Endothelial cell of umbilical vein (primary cell): ENCODE results near the gene CASK. TPM values are rescaled to one million over a fixed set of nuclear protein-coding genes. Genes with fewer than 3 reads are reported as not detected.
A peak's percentile ranks its signal among the peaks of the same experiment; 100 is the strongest.

Source experiments
- BruUV-seq: library from RNA; stranded (reverse); fragments of 400-500 nt; replicated peaks from 2 replicates; lab custom pipeline; 2021; lab: Mats Ljungman, UMichigan
- CTCF ChIA-PET: fragments of 300-600, 350-600 bp; sonication (Branson Sonifier 250); formaldehyde crosslinking; loops from one replicate; lab custom pipeline; 2021; ENCODE audit warnings: antibody characterized with exemption, inconsistent platforms; lab: Charles Lee
- POLR2A ChIA-PET: fragments of 300-600, 350-600 bp; sonication (Branson Sonifier 250); formaldehyde crosslinking; loops from one replicate; lab custom pipeline; 2021; ENCODE audit warnings: antibody characterized with exemption, inconsistent platforms; lab: Charles Lee
- DNase-seq: peaks from one replicate; pipeline ENCODE4 v3.0.0-alpha.2; 2011; ENCODE audit warnings: low read depth, low spot score
- FAIRE-seq: peaks from 2 replicates; lab custom pipeline; 2011; peaks lifted over from hg19 to GRCh38; lab: Jason Lieb, UNC
- H2AFZ ChIP-seq: 2 replicates; pipeline ENCODE4 v1.6.0; 2012; ENCODE audit warnings: low read depth, low read length, control low read depth, inconsistent platforms
- H3K27ac ChIP-seq: 2 replicates; pipeline ENCODE4 v1.5.1; 2011; ENCODE audit warnings: low read depth, mild to moderate bottlenecking, control low read depth, low read length, moderate library complexity; ENCODE audit not compliant: insufficient read depth
- H3K27me3 ChIP-seq, 2 experiments: 2 replicates each; pipeline versions ENCODE4 v1.6.0 to v1.6.1; 2011; ENCODE audit warnings: low read length in 2 of 2, mixed read lengths in 1 of 2; ENCODE audit not compliant: control insufficient read depth in 2 of 2, insufficient read depth in 2 of 2
- H3K36me3 ChIP-seq, 2 experiments: 2 replicates in 1 of 2; 3 replicates in 1 of 2; pipeline ENCODE4 v1.5.1; 2011; ENCODE audit warnings: low read length in 2 of 2, mild to moderate bottlenecking in 1 of 2, moderate library complexity in 1 of 2; ENCODE audit not compliant: control insufficient read depth in 2 of 2, insufficient read depth in 2 of 2; ENCODE audit errors: extremely low read depth in 1 of 2
- H3K4me1 ChIP-seq: 3 replicates; pipeline ENCODE4 v1.5.1; 2011; ENCODE audit warnings: mild to moderate bottlenecking, low read length; ENCODE audit not compliant: control insufficient read depth, insufficient read depth; ENCODE audit errors: extremely low read depth
- H3K4me2 ChIP-seq: 2 replicates; pipeline ENCODE4 v1.6.1; 2011; ENCODE audit warnings: low read length, control low read depth, mixed read lengths; ENCODE audit not compliant: insufficient read depth
- H3K4me3 ChIP-seq, 3 experiments: fragments of 200-600 bp in 1 of 3; sonication (generic), shearing (Covaris generic) in 1 of 3; replicated peaks in 1 of 3; 2 replicates each; pipeline ENCODE4 v1.5.1; 2011 to 2016; ENCODE audit warnings: control low read depth in 3 of 3, low read length in 3 of 3, mild to moderate bottlenecking in 2 of 3, inconsistent platforms in 1 of 3, low read depth in 1 of 3, moderate library complexity in 1 of 3; ENCODE audit not compliant: insufficient read depth in 1 of 3
- H3K79me2 ChIP-seq: 2 replicates; pipeline ENCODE4 v1.6.0; 2012; ENCODE audit warnings: low read length, inconsistent platforms; ENCODE audit not compliant: control insufficient read depth, insufficient read depth
- H3K9ac ChIP-seq: replicated peaks from 2 replicates; pipeline ENCODE3; 2011; ENCODE audit warnings: low read length, control low read depth; ENCODE audit not compliant: insufficient read depth; ENCODE audit errors: extremely low read depth
- H3K9me1 ChIP-seq: replicated peaks from 3 replicates; pipeline ENCODE4 v1.6.0; 2011; ENCODE audit warnings: mild to moderate bottlenecking, low read length; ENCODE audit not compliant: control insufficient read depth, insufficient read depth; ENCODE audit errors: extremely low read depth
- H3K9me3 ChIP-seq: replicated peaks from 2 replicates; pipeline ENCODE4 v1.5.1; 2012; ENCODE audit warnings: low read length, inconsistent platforms; ENCODE audit not compliant: control insufficient read depth, insufficient read depth
- H4K20me1 ChIP-seq: replicated peaks from 2 replicates; pipeline ENCODE3; 2011; ENCODE audit warnings: mild to moderate bottlenecking, low read length; ENCODE audit not compliant: control insufficient read depth, insufficient read depth; ENCODE audit errors: extremely low read depth
- CTCF ChIP-seq, 2 donors: IDR thresholded peaks; 1 replicate in 1 of 2; 2 replicates in 1 of 2; pipeline ENCODE4 v1.5.1; 2011; ENCODE audit warnings: low read length in 2 of 2, mild to moderate bottlenecking in 2 of 2, moderate library complexity in 2 of 2, control low read depth in 1 of 2, inconsistent platforms in 1 of 2, low read depth in 1 of 2; ENCODE audit not compliant: insufficient read depth in 1 of 2; ENCODE audit errors: extremely low read depth in 1 of 2
- EZH2 ChIP-seq: IDR thresholded peaks from 2 replicates; pipeline ENCODE4 v1.6.1; 2012; ENCODE audit warnings: borderline replicate concordance, low read depth, mild to moderate bottlenecking, moderate library complexity, low read length, inconsistent platforms; ENCODE audit not compliant: severe bottlenecking
- FOS ChIP-seq: IDR thresholded peaks from 2 replicates; pipeline ENCODE4 v1.6.1; 2011; ENCODE audit warnings: mild to moderate bottlenecking, low read length, moderate library complexity, borderline replicate concordance; ENCODE audit not compliant: insufficient read depth
- GATA2 ChIP-seq: IDR thresholded peaks from 2 replicates; pipeline ENCODE4 v1.7.0; 2011; ENCODE audit warnings: low read depth, mild to moderate bottlenecking, moderate library complexity, mixed read lengths, low read length; ENCODE audit not compliant: insufficient read length, insufficient read depth
- JUN ChIP-seq: IDR thresholded peaks from 2 replicates; pipeline ENCODE4 v1.6.1; 2011; ENCODE audit warnings: borderline replicate concordance, low read depth; ENCODE audit not compliant: insufficient read length, insufficient read depth
- MAX ChIP-seq: IDR thresholded peaks from 2 replicates; pipeline ENCODE4 v1.6.1; 2011; ENCODE audit not compliant: insufficient read depth, insufficient read length
- MYC ChIP-seq: IDR thresholded peaks from one replicate; pipeline ENCODE4 v1.6.1; 2011; ENCODE audit warnings: mild to moderate bottlenecking, low read depth, low read length
- POLR2A ChIP-seq: IDR thresholded peaks from 2 replicates; pipeline ENCODE4 v1.6.1; 2012; ENCODE audit warnings: low read depth, mild to moderate bottlenecking, control low read depth, low read length
- POLR2AphosphoS5 ChIP-seq: IDR thresholded peaks from 2 replicates; pipeline ENCODE4 v1.6.1; 2012; ENCODE audit warnings: low read depth, mild to moderate bottlenecking, control low read depth, low read length, moderate library complexity; ENCODE audit not compliant: insufficient read depth
- dilution Hi-C: fragments of 300-500 bp; cut with MboI; formaldehyde crosslinking; loops from one replicate; pipeline ENCODE4 v1.15.0; 2019; ENCODE audit warnings: low sequenced_read_pairs; ENCODE audit not compliant: extremely low pct_ligation_motif_present
- intact Hi-C: fragments of 100-400 bp; cut with micrococcal nuclease; formaldehyde crosslinking; loops from one replicate; pipeline ENCODE4 v1.10.0; 2022
- polyA plus RNA-seq, 4 experiments: library from polyadenylated mRNA; depleted of rRNA in 3 of 4; stranded (reverse) in 3 of 4; unstranded in 1 of 4; fragments of >200 nt; gene quantifications; 2 replicates each; pipeline versions ENCODE4 v1.2.1 to v1.2.3, GENCODE V29; 2011 to 2012; ENCODE audit warnings: missing spikeins in 1 of 4
- total RNA-seq: library from RNA; stranded (reverse); gene quantifications from 2 replicates; pipeline ENCODE4 v1.2.3, GENCODE V29; 2021

The CASK gene
- total and polyA plus RNA-seq, 2 donors (not counting 3 experiments of a cell fraction or from before 2014, with no cell fraction given) = 6.4 to 30.4 TPM

- no peaks in the 10 kb centered on the region for H3K4me1 ChIP-seq
- no peak for TF ChIP-seq POLR2A
- no TSS peak for BruUV-seq
- no peak overlapping the region for H2AFZ ChIP-seq
- no peaks in the 10 kb centered on the region for H3K36me3 ChIP-seq
- intact Hi-C loops (no loop called here), dilution Hi-C loops (no loop called here)
- H3K4me2 ChIP-seq = no peak overlapping the region
- H4K20me1 ChIP-seq = no peaks in the 10 kb centered on the region
- no peak overlapping the region for H3K27ac ChIP-seq
- no peak overlapping the region for H3K9ac ChIP-seq
- H3K4me3 ChIP-seq = no peak overlapping the region
- no peaks in the 10 kb centered on the region for H3K27me3 ChIP-seq
- DNase-seq (no peak), FAIRE-seq (peak; percentile 28)
- ChIA-PET CTCF (interaction anchor here (1.2 kb wide), 1 partner anchor 15 kb away, joined by 4 read pairs; no protein-coding TSS in a partner anchor), POLR2A (no interaction called here)
- no peaks in the 10 kb centered on the region for H3K9me1 ChIP-seq
- no peaks in the 10 kb centered on the region for H3K9me3 ChIP-seq
- no peaks in the 10 kb centered on the region for H3K79me2 ChIP-seq
Measured at GRCh38 chrX:41522671-41523070, 400.7 kb downstream of the CASK start.

GRCh38 chrX:41522081-41522480, 401.3 kb downstream of the CASK start:
- H3K4me1 ChIP-seq = no peaks in the 10 kb centered on the region
- H3K9me1 ChIP-seq = no peaks in the 10 kb centered on the region
- H3K4me3 ChIP-seq = no peak overlapping the region
- H4K20me1 ChIP-seq = no peaks in the 10 kb centered on the region
- H3K36me3 ChIP-seq = no peaks in the 10 kb centered on the region
- no peaks in the 10 kb centered on the region for H3K27me3 ChIP-seq
- FAIRE-seq (no peak), DNase-seq (no peak)
- no peak overlapping the region for H3K9ac ChIP-seq
- TF ChIP-seq MAX = no peak
- TF ChIP-seq JUN = no peak
- TF ChIP-seq POLR2AphosphoS5 = no peak
- TF ChIP-seq CTCF (IDR thresholded peaks at IDR 0.05; ENCODE audit: extremely low read depth in 1 of 2, insufficient read depth in 1 of 2, low read depth in 1 of 2, low read length in 2 of 2) = no peak
- TF ChIP-seq GATA2 = no peak
- no peak for TF ChIP-seq POLR2A
- no peak for TF ChIP-seq EZH2
- TF ChIP-seq MYC = no peak
- TF ChIP-seq FOS = no peak
- H3K4me2 ChIP-seq = no peak overlapping the region
- intact Hi-C loops = no loop called here
- dilution Hi-C loops = no loop called here
- H2AFZ ChIP-seq = no peak overlapping the region
- BruUV-seq = no TSS peak
- H3K79me2 ChIP-seq = no peaks in the 10 kb centered on the region
- no peak overlapping the region for H3K27ac ChIP-seq
- CTCF ChIA-PET = interaction anchor here (1.2 kb wide), 1 partner anchor 14 kb away, joined by 4 read pairs; no protein-coding TSS in a partner anchor
- H3K9me3 ChIP-seq = no peaks in the 10 kb centered on the region
- POLR2A ChIA-PET = no interaction called here
